ENCODE results near the gene IP6K3.

Gene IP6K3

DNA sequence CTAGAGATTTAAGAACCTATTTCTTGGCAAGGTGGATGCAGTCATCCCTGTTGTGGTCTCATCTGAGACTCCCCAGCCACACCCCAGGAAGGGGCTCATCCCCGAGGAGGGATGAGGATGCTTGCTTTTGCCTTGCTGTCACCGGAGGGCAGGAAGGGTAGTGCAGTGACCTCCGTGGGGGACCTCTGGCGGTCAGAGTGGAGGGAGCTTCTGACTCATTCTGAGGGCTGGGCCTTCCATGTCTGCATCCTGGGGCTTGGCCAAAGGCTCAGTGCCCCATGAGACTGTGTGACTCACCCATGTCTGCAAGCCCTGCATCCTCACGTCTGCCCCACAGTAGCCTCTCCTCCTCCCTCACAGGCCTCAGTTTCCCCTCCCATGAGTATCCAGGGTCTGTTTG is 73.9 kb downstream of the IP6K3 start:
- peak; percentile 47 for DNase-seq (ENCODE audit: low spot score)

DNA sequence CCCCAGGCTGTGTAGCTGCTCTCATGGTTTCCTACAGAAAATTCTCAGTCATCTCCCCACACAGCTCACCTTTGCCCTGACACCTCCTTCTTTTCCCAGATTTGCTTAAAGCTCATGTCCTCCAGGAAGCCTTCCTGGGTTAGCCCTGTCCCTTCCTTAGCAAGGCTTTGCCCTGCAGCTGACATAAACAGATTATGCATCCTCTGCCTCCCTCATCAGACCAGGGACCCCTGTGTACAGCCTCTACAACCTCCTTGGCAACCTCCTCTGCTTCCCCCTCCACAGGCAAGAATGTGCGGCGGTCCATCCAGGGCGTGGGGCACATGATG is 75.0 kb downstream of the IP6K3 start:
- no peak for DNase-seq (ENCODE audit: low spot score)
